MCF 10A (cell line): ENCODE results near the gene TXK. TPM values are rescaled to one million over a fixed set of nuclear protein-coding genes. Genes with fewer than 3 reads are reported as not detected.

Experiments used
- BruUV-seq: library from RNA; stranded (reverse); fragments of 400-500 nt; replicated peaks from 2 replicates; lab custom pipeline; 2021; lab: Mats Ljungman, UMichigan
- CTCF ChIA-PET: fragments of 300-600 bp; sonication (Branson Sonifier 250); formaldehyde crosslinking; extraction: SDS; loops from one replicate; lab custom pipeline; 2021; ENCODE audit warnings: antibody characterized with exemption, inconsistent platforms; lab: Yijun Ruan, JAX
- POLR2A ChIA-PET: fragments of 300-600, 350-650 bp; sonication (Branson Sonifier 250); formaldehyde crosslinking; extraction: SDS; loops from one replicate; lab custom pipeline; 2020; ENCODE audit warnings: antibody characterized with exemption, inconsistent platforms; lab: Yijun Ruan, JAX
- DNase-seq: peaks from one replicate; pipeline ENCODE4 v3.0.0-alpha.2; 2018; ENCODE audit not compliant: unreplicated experiment
- H3K27ac Mint-ChIP-seq: one replicate; pipeline ENCODE4 v1.8.0; 2022; ENCODE audit warnings: mild to moderate bottlenecking, low read depth, mixed read lengths; ENCODE audit not compliant: unreplicated experiment
- H3K27me3 Mint-ChIP-seq: one replicate; pipeline ENCODE4 v1.8.0; 2022; ENCODE audit warnings: mixed read lengths; ENCODE audit not compliant: insufficient read depth, unreplicated experiment
- H3K36me3 Mint-ChIP-seq: one replicate; pipeline ENCODE4 v1.8.0; 2022; ENCODE audit warnings: mild to moderate bottlenecking, moderate library complexity, mixed read lengths; ENCODE audit not compliant: insufficient read depth, unreplicated experiment
- H3K4me1 Mint-ChIP-seq: one replicate; pipeline ENCODE4 v1.8.0; 2022; ENCODE audit warnings: mixed read lengths; ENCODE audit not compliant: insufficient read depth, unreplicated experiment
- H3K4me3 Mint-ChIP-seq: one replicate; pipeline ENCODE4 v1.8.0; 2022; ENCODE audit warnings: mild to moderate bottlenecking, moderate library complexity, mixed read lengths; ENCODE audit not compliant: unreplicated experiment
- H3K9me3 Mint-ChIP-seq: one replicate; pipeline ENCODE4 v1.8.0; 2022; ENCODE audit warnings: mixed read lengths; ENCODE audit not compliant: unreplicated experiment
- intact Hi-C: fragments of 100-400 bp; cut with micrococcal nuclease; formaldehyde crosslinking; loops from 2 replicates; pipeline ENCODE4 v1.14.1; 2022
- total RNA-seq: library from RNA; stranded (reverse); gene quantifications from 2 replicates; pipeline ENCODE4 v1.2.3, GENCODE V29; 2022
- TF ChIP-seq, protein P1 (sequence below): fragments of 200-600 bp; IDR thresholded peaks from one replicate; pipeline ENCODE4 v1.8.0; 2022; ENCODE audit warnings: antibody characterized with exemption, mild to moderate bottlenecking; ENCODE audit not compliant: unreplicated experiment

Gene TXK
- total RNA-seq, 1 experiment from 2014 or later: not detected

DNA sequence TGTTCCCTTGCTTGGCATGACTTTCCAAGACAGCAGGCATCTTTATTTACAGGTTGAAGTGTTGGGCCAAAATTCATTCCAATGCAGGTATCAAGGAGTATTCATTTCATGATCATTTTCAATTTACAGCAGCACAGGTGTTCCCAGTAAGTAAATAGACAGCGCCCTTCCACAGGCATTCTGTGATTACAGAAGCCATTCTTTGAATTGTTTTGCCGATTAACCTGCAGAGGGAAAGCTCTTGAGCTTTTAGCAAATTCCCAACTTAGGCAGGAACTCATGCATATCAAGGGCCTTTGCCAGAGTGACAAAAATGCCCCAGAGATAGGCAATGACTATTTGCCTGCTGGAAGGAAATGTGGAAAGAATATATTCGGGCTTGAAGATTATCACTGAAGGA lies 6.8 kb downstream of the TXK start:
- intact Hi-C loops: loop anchor here (5.0 kb wide), 2 partner anchors 165 to 420 kb away; no protein-coding TSS in a partner anchor
- Mint-ChIP-seq H3K9me3 (no peaks in the 10 kb centered on the region), H3K4me1 (peaks cover 9% of the 10 kb centered on the region), H3K36me3 (no peaks in the 10 kb centered on the region), H3K27ac (peak overlapping the region; percentile 57), H3K27me3 (no peaks in the 10 kb centered on the region), H3K4me3 (no peak overlapping the region)
- BruUV-seq: no TSS peak
- TF ChIP-seq, protein P1, sequence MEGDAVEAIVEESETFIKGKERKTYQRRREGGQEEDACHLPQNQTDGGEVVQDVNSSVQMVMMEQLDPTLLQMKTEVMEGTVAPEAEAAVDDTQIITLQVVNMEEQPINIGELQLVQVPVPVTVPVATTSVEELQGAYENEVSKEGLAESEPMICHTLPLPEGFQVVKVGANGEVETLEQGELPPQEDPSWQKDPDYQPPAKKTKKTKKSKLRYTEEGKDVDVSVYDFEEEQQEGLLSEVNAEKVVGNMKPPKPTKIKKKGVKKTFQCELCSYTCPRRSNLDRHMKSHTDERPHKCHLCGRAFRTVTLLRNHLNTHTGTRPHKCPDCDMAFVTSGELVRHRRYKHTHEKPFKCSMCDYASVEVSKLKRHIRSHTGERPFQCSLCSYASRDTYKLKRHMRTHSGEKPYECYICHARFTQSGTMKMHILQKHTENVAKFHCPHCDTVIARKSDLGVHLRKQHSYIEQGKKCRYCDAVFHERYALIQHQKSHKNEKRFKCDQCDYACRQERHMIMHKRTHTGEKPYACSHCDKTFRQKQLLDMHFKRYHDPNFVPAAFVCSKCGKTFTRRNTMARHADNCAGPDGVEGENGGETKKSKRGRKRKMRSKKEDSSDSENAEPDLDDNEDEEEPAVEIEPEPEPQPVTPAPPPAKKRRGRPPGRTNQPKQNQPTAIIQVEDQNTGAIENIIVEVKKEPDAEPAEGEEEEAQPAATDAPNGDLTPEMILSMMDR: no peak
- DNase-seq: no peak
- ChIA-PET POLR2A (interaction anchor here (0.6 to 0.7 kb wide), 2 partner anchors 94 to 163 kb away, joined by 3 read pairs; no protein-coding TSS in a partner anchor), CTCF (interaction anchor here (0.6 to 3.8 kb wide), 16 partner anchors 9 to 601 kb away, joined by 3 to 35 read pairs (median 3); no protein-coding TSS in a partner anchor)

DNA sequence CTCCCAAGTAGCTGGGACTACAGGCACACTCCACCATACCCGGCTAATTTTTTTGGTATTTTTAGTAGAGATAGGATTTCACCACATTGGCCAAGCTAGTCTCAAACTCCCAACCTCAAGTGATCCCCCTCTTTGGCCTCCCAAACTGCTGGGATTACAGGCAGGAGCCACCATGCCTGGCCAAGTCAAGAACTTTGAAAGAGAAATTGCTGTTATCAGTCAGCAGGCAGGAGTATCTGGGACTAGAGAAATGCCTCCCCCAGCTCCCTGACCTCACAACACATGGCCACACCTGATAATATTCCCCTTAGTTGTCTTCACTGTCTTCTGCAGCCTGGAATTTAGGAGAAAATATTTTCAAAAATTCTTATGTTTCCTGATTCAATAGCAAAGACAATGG lies 7.4 kb downstream of the TXK start:
- H3K4me3 Mint-ChIP-seq: no peak overlapping the region
- H3K27me3 Mint-ChIP-seq: no peaks in the 10 kb centered on the region
- no peaks in the 10 kb centered on the region for H3K9me3 Mint-ChIP-seq
- no peak overlapping the region for H3K27ac Mint-ChIP-seq
- BruUV-seq: no TSS peak
- intact Hi-C loops: loop anchor here (5.0 kb wide), 2 partner anchors 166 to 421 kb away; no protein-coding TSS in a partner anchor
- no peaks in the 10 kb centered on the region for H3K36me3 Mint-ChIP-seq
- POLR2A ChIA-PET: interaction anchor here (0.6 kb wide), 1 partner anchor 94 kb away, joined by 3 read pairs; no protein-coding TSS in a partner anchor
- H3K4me1 Mint-ChIP-seq: peaks cover 9% of the 10 kb centered on the region
- no peak for DNase-seq
- TF ChIP-seq, protein P1: no peak
- CTCF ChIA-PET: interaction anchor here (0.6 to 3.8 kb wide), 7 partner anchors 13 to 601 kb away, joined by 3 to 35 read pairs (median 3); no protein-coding TSS in a partner anchor

DNA sequence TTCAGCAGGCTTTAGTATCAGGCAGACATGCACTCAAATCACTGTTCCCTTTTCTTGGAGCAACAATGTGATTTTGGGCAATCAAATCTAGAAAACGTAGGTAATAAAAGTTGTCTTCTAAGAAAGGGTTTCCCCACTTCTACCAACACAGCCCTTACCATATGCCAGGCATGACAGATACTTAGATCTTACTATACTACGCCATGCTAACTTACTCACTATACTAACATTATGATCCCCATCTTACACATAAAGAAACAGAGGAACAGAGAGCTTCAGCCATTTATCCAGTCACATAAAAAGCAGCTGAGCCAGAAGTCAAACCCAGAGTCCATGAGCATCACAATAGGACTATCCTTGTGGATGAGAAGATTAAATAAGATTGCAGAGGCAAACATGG lies 9.2 kb downstream of the TXK start:
- Mint-ChIP-seq H3K27ac (no peak overlapping the region), H3K9me3 (no peaks in the 10 kb centered on the region), H3K36me3 (no peaks in the 10 kb centered on the region), H3K27me3 (no peaks in the 10 kb centered on the region), H3K4me3 (no peak overlapping the region), H3K4me1 (peaks cover 9% of the 10 kb centered on the region)
- intact Hi-C loops: loop anchor here (5.0 kb wide), 2 partner anchors 167 to 422 kb away; no protein-coding TSS in a partner anchor
- POLR2A ChIA-PET: interaction anchor here (0.6 to 0.7 kb wide), 2 partner anchors 18 to 111 kb away, joined by 3 to 4 read pairs; no protein-coding TSS in a partner anchor
- TF ChIP-seq, protein P1: no peak
- BruUV-seq: no TSS peak
- CTCF ChIA-PET: interaction anchor here (0.6 to 2.8 kb wide), 8 partner anchors 15 to 401 kb away, joined by 3 to 13 read pairs (median 3); no protein-coding TSS in a partner anchor
- DNase-seq: no peak

DNA sequence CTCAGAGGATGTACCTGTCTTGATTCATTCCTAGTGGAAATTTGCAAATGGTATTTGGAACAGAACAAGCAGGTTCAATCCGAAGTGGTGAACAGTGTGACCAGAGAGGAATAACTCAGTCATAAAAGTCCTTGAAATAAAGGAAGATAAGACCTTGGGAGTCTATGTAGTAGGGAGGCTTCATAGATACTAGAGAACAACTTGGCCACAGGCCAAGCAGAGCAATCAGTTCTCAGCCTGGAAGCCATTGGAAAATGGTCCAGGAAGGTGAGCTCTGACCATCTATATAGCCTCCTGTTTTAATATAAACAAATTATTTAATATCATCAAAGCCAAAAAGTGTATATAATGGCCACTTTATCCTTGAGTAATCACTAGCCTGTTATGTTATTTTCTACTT lies 11.3 kb downstream of the TXK start:
- no peaks in the 10 kb centered on the region for H3K9me3 Mint-ChIP-seq
- H3K4me3 Mint-ChIP-seq: no peak overlapping the region
- H3K36me3 Mint-ChIP-seq: no peaks in the 10 kb centered on the region
- intact Hi-C loops: no loop called here
- H3K27me3 Mint-ChIP-seq: no peaks in the 10 kb centered on the region
- H3K27ac Mint-ChIP-seq: no peak overlapping the region
- BruUV-seq: no TSS peak
- ChIA-PET CTCF (interaction anchor here (0.6 to 2.8 kb wide), 6 partner anchors 14 to 364 kb away, joined by 3 to 13 read pairs (median 3); no protein-coding TSS in a partner anchor), POLR2A (no interaction called here)
- peak; percentile 3 for DNase-seq
- TF ChIP-seq, protein P1: no peak
- H3K4me1 Mint-ChIP-seq: no peaks in the 10 kb centered on the region
